ENCODE data around the gene OR51B4.

DNA sequence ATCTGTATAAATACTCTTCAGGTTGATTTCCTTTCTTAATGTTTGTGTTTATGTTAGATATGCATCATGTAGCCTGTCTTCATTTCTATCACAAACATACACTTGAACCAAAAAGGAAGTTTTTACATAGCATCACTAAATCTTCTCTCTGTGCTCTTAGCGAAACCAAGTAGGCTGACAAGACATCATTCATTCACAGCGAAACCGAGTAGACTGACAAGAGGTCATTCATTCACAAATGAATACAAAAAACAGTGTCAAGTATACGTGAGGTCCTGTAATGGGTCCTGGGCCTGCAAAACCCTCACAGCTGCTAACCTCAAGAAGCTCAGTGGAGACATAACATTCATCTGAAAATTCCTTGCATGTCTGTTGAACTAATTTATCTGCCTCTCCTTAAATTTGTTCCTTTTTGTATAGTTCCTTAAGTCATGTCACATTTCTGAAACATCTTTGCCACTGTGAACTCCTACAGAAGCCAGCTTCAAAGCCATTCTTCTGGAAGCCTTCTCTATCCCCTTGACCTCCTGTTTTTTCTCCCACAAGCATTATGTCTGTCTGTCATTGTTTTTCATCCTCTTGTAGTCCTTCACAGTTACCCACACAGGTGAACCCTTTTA, 22.2 kb downstream of the OR51B4 start:
- TF ChIP-seq ZBTB21 (tag by site-specific recombination; IDR thresholded peaks at IDR 0.05) (no peak), ZNF214 (tag by site-specific recombination; IDR thresholded peaks at IDR 0.05; ENCODE audit: borderline replicate concordance) (no peak), ZNF785 (tag by site-specific recombination; IDR thresholded peaks at IDR 0.05) (no peak), REST (tag by site-specific recombination; IDR thresholded peaks at IDR 0.05) (no peak), BCL11A (tag by site-specific recombination; IDR thresholded peaks at IDR 0.05; ENCODE audit: low read depth) (no peak), ZNF274 (IDR thresholded peaks at IDR 0.05; ENCODE audit: low read length) (no peak), ZNF274 (tag by site-specific recombination; IDR thresholded peaks at IDR 0.05; ENCODE audit: borderline replicate concordance) (no peak), ZNF449 (tag by site-specific recombination; IDR thresholded peaks at IDR 0.05) (no peak), ZNF280C (tag by site-specific recombination; IDR thresholded peaks at IDR 0.05) (no peak), ZFP41 (tag by site-specific recombination; IDR thresholded peaks at IDR 0.05; ENCODE audit: borderline replicate concordance) (no peak), SP7 (tag by site-specific recombination; IDR thresholded peaks at IDR 0.05) (no peak)
- TF ChIP-seq, protein P1, sequence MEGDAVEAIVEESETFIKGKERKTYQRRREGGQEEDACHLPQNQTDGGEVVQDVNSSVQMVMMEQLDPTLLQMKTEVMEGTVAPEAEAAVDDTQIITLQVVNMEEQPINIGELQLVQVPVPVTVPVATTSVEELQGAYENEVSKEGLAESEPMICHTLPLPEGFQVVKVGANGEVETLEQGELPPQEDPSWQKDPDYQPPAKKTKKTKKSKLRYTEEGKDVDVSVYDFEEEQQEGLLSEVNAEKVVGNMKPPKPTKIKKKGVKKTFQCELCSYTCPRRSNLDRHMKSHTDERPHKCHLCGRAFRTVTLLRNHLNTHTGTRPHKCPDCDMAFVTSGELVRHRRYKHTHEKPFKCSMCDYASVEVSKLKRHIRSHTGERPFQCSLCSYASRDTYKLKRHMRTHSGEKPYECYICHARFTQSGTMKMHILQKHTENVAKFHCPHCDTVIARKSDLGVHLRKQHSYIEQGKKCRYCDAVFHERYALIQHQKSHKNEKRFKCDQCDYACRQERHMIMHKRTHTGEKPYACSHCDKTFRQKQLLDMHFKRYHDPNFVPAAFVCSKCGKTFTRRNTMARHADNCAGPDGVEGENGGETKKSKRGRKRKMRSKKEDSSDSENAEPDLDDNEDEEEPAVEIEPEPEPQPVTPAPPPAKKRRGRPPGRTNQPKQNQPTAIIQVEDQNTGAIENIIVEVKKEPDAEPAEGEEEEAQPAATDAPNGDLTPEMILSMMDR (tag by site-specific recombination; IDR thresholded peaks at IDR 0.05) = no peak
- TF ChIP-seq, protein P2, sequence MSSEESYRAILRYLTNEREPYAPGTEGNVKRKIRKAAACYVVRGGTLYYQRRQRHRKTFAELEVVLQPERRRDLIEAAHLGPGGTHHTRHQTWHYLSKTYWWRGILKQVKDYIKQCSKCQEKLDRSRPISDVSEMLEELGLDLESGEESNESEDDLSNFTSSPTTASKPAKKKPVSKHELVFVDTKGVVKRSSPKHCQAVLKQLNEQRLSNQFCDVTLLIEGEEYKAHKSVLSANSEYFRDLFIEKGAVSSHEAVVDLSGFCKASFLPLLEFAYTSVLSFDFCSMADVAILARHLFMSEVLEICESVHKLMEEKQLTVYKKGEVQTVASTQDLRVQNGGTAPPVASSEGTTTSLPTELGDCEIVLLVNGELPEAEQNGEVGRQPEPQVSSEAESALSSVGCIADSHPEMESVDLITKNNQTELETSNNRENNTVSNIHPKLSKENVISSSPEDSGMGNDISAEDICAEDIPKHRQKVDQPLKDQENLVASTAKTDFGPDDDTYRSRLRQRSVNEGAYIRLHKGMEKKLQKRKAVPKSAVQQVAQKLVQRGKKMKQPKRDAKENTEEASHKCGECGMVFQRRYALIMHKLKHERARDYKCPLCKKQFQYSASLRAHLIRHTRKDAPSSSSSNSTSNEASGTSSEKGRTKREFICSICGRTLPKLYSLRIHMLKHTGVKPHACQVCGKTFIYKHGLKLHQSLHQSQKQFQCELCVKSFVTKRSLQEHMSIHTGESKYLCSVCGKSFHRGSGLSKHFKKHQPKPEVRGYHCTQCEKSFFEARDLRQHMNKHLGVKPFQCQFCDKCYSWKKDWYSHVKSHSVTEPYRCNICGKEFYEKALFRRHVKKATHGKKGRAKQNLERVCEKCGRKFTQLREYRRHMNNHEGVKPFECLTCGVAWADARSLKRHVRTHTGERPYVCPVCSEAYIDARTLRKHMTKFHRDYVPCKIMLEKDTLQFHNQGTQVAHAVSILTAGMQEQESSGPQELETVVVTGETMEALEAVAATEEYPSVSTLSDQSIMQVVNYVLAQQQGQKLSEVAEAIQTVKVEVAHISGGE (tag by site-specific recombination; conservative IDR thresholded peaks at IDR 0.05; ENCODE audit: low read depth) = no peak
